ENCODE measurements around the gene MTG2.

MTG2 gene

DNA sequence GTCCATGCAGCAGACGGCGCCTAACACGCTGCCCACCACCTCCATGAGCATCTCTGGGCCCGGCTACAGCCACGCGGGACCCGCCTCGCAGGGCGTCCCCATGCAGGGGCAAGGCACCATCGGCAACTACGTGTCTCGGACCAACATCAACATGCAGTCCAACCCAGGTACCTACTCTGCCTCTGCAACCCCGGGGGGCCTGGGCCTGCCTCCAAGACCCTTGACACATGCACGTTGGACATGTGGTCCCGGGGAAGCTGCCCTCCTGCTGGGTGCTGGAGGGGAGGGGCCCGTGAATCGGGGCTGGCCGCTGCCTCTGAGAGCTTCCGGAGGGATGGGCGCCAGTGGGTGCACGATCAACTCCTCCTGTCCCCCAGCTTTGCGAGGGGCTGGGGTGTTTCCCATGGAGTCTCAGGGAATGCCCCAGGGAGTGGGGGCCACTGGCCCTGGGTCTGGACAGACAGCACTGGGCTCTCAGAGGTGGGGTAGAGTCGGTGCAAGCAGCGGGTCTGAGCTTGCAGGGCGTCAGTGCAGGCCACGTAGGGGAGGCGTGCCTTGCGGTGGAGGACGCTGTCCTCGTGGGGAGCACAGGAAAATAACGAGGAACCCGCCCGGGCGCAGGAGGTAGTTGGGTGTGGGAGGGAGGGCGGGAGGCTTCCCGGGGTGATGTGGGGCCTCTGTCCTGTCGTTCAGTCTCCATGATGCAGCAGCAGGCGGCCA lies 19.9 kb upstream of the MTG2 start:
- no peak overlapping the region for H3K4me3 ChIP-seq (ENCODE audit: low read depth, low read length)
- DNase-seq (ENCODE audit: low read depth): no peak
- TF ChIP-seq, protein P1, sequence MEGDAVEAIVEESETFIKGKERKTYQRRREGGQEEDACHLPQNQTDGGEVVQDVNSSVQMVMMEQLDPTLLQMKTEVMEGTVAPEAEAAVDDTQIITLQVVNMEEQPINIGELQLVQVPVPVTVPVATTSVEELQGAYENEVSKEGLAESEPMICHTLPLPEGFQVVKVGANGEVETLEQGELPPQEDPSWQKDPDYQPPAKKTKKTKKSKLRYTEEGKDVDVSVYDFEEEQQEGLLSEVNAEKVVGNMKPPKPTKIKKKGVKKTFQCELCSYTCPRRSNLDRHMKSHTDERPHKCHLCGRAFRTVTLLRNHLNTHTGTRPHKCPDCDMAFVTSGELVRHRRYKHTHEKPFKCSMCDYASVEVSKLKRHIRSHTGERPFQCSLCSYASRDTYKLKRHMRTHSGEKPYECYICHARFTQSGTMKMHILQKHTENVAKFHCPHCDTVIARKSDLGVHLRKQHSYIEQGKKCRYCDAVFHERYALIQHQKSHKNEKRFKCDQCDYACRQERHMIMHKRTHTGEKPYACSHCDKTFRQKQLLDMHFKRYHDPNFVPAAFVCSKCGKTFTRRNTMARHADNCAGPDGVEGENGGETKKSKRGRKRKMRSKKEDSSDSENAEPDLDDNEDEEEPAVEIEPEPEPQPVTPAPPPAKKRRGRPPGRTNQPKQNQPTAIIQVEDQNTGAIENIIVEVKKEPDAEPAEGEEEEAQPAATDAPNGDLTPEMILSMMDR (IDR thresholded peaks at IDR 0.05; ENCODE audit: low read depth, low read length): no peak
- TF ChIP-seq, protein P2, sequence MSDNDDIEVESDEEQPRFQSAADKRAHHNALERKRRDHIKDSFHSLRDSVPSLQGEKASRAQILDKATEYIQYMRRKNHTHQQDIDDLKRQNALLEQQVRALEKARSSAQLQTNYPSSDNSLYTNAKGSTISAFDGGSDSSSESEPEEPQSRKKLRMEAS (IDR thresholded peaks at IDR 0.05; ENCODE audit: low read depth, low read length): no peak
- TF ChIP-seq MYC (IDR thresholded peaks at IDR 0.05; ENCODE audit: low read depth, low read length): no peak
- no peak for TF ChIP-seq POLR2A (IDR thresholded peaks at IDR 0.05; ENCODE audit: extremely low read depth, insufficient read length)

- TF ChIP-seq, protein P2 (IDR thresholded peaks at IDR 0.05; ENCODE audit: low read depth, low read length): no peak
- DNase-seq (ENCODE audit: low read depth): no peak
- H3K4me3 ChIP-seq (ENCODE audit: low read depth, low read length): no peak overlapping the region
Measured at GRCh38 chr20:62163485-62163865, 19.4 kb upstream of the MTG2 start.

- no peak for DNase-seq (ENCODE audit: low read depth)
- TF ChIP-seq POLR2A (IDR thresholded peaks at IDR 0.05; ENCODE audit: extremely low read depth, insufficient read length): no peak
- TF ChIP-seq MYC (IDR thresholded peaks at IDR 0.05; ENCODE audit: low read depth, low read length): no peak
- no peak overlapping the region for H3K4me3 ChIP-seq (ENCODE audit: low read depth, low read length)
Measured at GRCh38 chr20:62163986-62164762, 18.7 kb upstream of the MTG2 start.

DNA sequence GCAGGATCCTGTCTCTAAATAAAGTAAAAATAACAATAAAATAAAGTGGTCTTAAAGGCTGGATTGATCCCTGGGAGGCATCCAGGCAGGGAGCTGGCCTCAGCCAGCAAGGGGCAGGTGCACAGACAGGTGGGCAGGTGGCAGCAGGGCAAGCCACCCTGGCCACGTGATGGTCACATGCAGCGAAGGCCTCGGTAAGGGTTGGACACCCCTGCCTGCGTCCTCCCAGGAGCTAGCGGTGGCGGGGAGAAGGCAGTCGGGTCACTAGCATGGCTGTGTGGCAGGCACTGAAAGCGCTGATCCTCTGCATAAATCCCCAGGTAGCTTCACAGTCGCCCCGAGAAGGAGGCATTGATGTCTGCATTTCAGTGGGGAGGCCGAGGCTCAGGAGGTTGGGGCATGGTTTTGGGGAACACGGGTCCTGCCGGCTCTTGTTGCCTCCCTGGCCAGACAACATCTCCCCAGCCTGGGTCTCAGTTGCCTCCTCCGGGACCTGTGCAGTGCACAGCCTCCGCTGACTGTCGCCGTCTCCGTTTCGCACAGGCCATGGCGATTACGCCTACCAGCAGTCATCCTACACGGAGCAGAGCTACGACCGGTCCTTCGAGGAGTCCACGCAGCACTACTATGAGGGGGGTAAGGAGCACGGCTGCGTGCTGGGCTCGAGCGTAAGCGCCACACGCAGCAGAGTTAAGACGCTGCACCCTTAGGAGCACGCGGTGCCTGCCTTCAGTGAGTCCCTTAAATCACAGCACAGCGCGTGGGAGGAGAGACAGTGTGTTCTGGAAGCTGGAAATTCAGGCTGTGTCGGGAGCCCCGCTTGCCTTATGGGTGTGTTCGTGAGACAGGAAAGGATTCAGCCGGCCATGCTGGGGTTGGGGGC lies 17.7 kb upstream of the MTG2 start:
- no peak overlapping the region for H3K4me3 ChIP-seq (ENCODE audit: low read depth, low read length)
- no peak for DNase-seq (ENCODE audit: low read depth)
- TF ChIP-seq, protein P1 (IDR thresholded peaks at IDR 0.05; ENCODE audit: low read depth, low read length): no peak

GRCh38 chr20:62165762-62166399 lies 16.9 kb upstream of the MTG2 start:
- DNase-seq (ENCODE audit: low read depth): peak; percentile 85
- no peak overlapping the region for H3K4me3 ChIP-seq (ENCODE audit: low read depth, low read length)
- TF ChIP-seq POLR2A (IDR thresholded peaks at IDR 0.05; ENCODE audit: extremely low read depth, insufficient read length) (no peak), MYC (IDR thresholded peaks at IDR 0.05; ENCODE audit: low read depth, low read length) (peak; percentile 86)
- TF ChIP-seq, protein P2 (IDR thresholded peaks at IDR 0.05; ENCODE audit: low read depth, low read length): peak; percentile 68
- TF ChIP-seq, protein P1 (IDR thresholded peaks at IDR 0.05; ENCODE audit: low read depth, low read length): no peak

DNA sequence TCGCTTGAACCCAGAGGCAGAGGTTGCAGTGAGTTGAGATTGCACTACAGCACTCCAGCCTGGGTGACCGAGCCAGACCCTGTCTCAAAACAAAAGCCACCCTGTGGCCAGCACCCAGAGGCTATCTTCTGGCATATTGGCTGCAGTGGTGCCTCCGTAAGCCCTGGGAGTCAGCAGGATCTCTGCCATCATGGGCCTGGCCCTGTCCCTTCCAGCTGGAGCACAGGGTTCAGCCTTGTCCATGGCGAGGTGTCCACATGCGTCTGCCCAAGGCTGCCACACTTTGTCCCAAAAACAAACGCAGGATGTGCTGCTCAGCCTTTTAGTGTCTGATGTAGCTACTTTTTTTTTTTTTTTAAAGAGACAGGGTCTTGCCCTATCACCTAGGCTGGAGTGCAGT lies 15.4 kb upstream of the MTG2 start:
- TF ChIP-seq POLR2A (IDR thresholded peaks at IDR 0.05; ENCODE audit: extremely low read depth, insufficient read length) (no peak), MYC (IDR thresholded peaks at IDR 0.05; ENCODE audit: low read depth, low read length) (no peak)
- TF ChIP-seq, protein P2 (IDR thresholded peaks at IDR 0.05; ENCODE audit: low read depth, low read length): no peak
- TF ChIP-seq, protein P1 (IDR thresholded peaks at IDR 0.05; ENCODE audit: low read depth, low read length): no peak
- no peak overlapping the region for H3K4me3 ChIP-seq (ENCODE audit: low read depth, low read length)
- DNase-seq (ENCODE audit: low read depth): no peak

Measured in NB4 (cell line).